K562 (cell line): ENCODE data around the gene NR3C1. TPM values are rescaled to one million over a fixed set of nuclear protein-coding genes. Genes with fewer than 3 reads are reported as not detected.

Experiments used
- ATAC-seq: fragments of 200-7000 bp; cut with Tn5 transposase; 3 replicates; pipeline ENCODE4 v1.9.1; 2020; ENCODE audit warnings: moderate library complexity
- BruUV-seq: library from RNA; stranded (reverse); fragments of 400-500 nt; replicated peaks from 2 replicates; lab custom pipeline; 2021; lab: Mats Ljungman, UMichigan
- CTCF ChIA-PET: fragments of 300-600 bp; formaldehyde crosslinking; extraction: SDS; loops from one replicate; lab custom pipeline; 2021; ENCODE audit warnings: low intra/inter-chr PET ratio; lab: Yijun Ruan, JAX
- POLR2A ChIA-PET: fragments of 300-600, 350-650 bp; sonication (Branson Sonifier 250); formaldehyde crosslinking; extraction: SDS; loops from one replicate; lab custom pipeline; 2021; ENCODE audit warnings: antibody characterized with exemption, inconsistent platforms; lab: Yijun Ruan, JAX
- DNase-seq, 4 experiments: peaks; one replicate each; pipeline versions ENCODE4 v3.0.0 to v3.0.0-alpha.2; 2011 to 2018; ENCODE audit warnings: low spot score in 3 of 4, mixed read lengths in 3 of 4; ENCODE audit errors: extremely low read depth in 1 of 4
- FAIRE-seq: peaks from 2 replicates; lab custom pipeline; 2011; peaks lifted over from hg19 to GRCh38; lab: Jason Lieb, UNC
- H2AFZ ChIP-seq: 2 replicates; pipeline ENCODE4 v1.6.0; 2011; ENCODE audit warnings: low read depth, low read length, control low read depth, inconsistent platforms
- H3K27ac ChIP-seq: fragments of 200-600 bp; 3 replicates; pipeline ENCODE4 v1.8.0; 2011; ENCODE audit warnings: low read depth, mild to moderate bottlenecking, control low read depth, inconsistent platforms, low read length, moderate library complexity, mixed read lengths; ENCODE audit errors: extremely low read depth
- H3K27me3 ChIP-seq, 2 experiments: fragments of 300-600 bp in 1 of 2; 2 replicates in 1 of 2; 3 replicates in 1 of 2; pipeline versions ENCODE4 v1.6.0 to v1.8.0; 2011; ENCODE audit warnings: inconsistent platforms in 2 of 2, low read length in 2 of 2, mild to moderate bottlenecking in 1 of 2, mixed read lengths in 1 of 2, moderate library complexity in 1 of 2; ENCODE audit not compliant: control insufficient read depth in 2 of 2, insufficient read depth in 2 of 2
- H3K36me3 ChIP-seq: fragments of 300-600 bp; 3 replicates; pipeline ENCODE4 v1.8.0; 2011; ENCODE audit warnings: mild to moderate bottlenecking, low read length, inconsistent platforms; ENCODE audit not compliant: control insufficient read depth, insufficient read depth
- H3K4me1 ChIP-seq, 2 experiments: fragments of 200-600 bp in 1 of 2; replicated peaks in 1 of 2; 2 replicates in 1 of 2; 3 replicates in 1 of 2; pipeline versions ENCODE4 v1.5.1 to v1.8.0; 2011; ENCODE audit warnings: inconsistent platforms in 2 of 2, low read length in 2 of 2, mild to moderate bottlenecking in 1 of 2, mixed read lengths in 1 of 2, moderate library complexity in 1 of 2; ENCODE audit not compliant: control insufficient read depth in 2 of 2, insufficient read depth in 2 of 2
- H3K4me2 ChIP-seq: 2 replicates; pipeline ENCODE4 v1.6.1; 2011; ENCODE audit warnings: low read length, control low read depth, inconsistent platforms, mixed read lengths; ENCODE audit not compliant: insufficient read depth
- H3K4me3 ChIP-seq: fragments of 200-600 bp; sonication (generic), shearing (Covaris generic); 2 replicates; pipeline ENCODE4 v1.5.1; 2016; ENCODE audit warnings: control low read depth, inconsistent platforms
- H3K79me2 ChIP-seq: fragments of 200-600 bp; 3 replicates; pipeline ENCODE4 v1.8.0; 2011; ENCODE audit warnings: low read length, inconsistent platforms; ENCODE audit not compliant: control insufficient read depth, insufficient read depth
- H3K9ac ChIP-seq, 2 experiments: 2 replicates each; pipeline versions ENCODE4 v1.6.0 to v1.6.1; 2011; ENCODE audit warnings: low read depth in 2 of 2, low read length in 2 of 2, control low read depth in 1 of 2, inconsistent platforms in 1 of 2, mild to moderate bottlenecking in 1 of 2, mixed read lengths in 1 of 2; ENCODE audit not compliant: insufficient read depth in 1 of 2
- H3K9me1 ChIP-seq: one replicate; pipeline ENCODE4 v1.6.0; 2011; ENCODE audit warnings: inconsistent platforms, mild to moderate bottlenecking, low read length, moderate library complexity; ENCODE audit not compliant: control insufficient read depth, insufficient read depth
- H3K9me3 ChIP-seq: replicated peaks from 2 replicates; pipeline ENCODE4 v1.5.1; 2011; ENCODE audit warnings: low read depth, low read length, inconsistent platforms; ENCODE audit not compliant: control insufficient read depth, insufficient read depth
- H4K20me1 ChIP-seq: replicated peaks from 2 replicates; pipeline ENCODE4 v1.6.1; 2011; ENCODE audit warnings: low read length, inconsistent platforms, mixed read lengths; ENCODE audit not compliant: control insufficient read depth, insufficient read depth
- BRD4 ChIP-seq: fragments of 200-600 bp; sonication (generic); IDR thresholded peaks from 2 replicates; pipeline ENCODE4 v1.6.1; 2017; ENCODE audit warnings: inconsistent platforms
- ESRRA ChIP-seq: fragments of 450-650 bp; IDR thresholded peaks from 2 replicates; pipeline ENCODE4 v1.6.1; 2014; ENCODE audit warnings: low read depth, mild to moderate bottlenecking, moderate library complexity, borderline replicate concordance
- GATAD2A ChIP-seq: fragments of 450-650 bp; IDR thresholded peaks from 2 replicates; pipeline ENCODE4 v1.6.1; 2017
- HES1 ChIP-seq: fragments of 450-650 bp; IDR thresholded peaks from 2 replicates; pipeline ENCODE4 v1.6.1; 2016; ENCODE audit warnings: low read depth, mild to moderate bottlenecking, moderate library complexity
- NFATC3 ChIP-seq: fragments of 450-650 bp; IDR thresholded peaks from 2 replicates; pipeline ENCODE4 v1.6.1; 2017; ENCODE audit warnings: mild to moderate bottlenecking
- NR2C2 ChIP-seq, 2 experiments: fragments of 200-800 bp in 1 of 2; sonication (Bioruptor generic) in 1 of 2; sonication (generic) in 1 of 2; formaldehyde crosslinking in 1 of 2; IDR thresholded peaks; 2 replicates each; pipeline versions ENCODE4 v1.6.1 to v1.8.0; 2016 to 2022; ENCODE audit warnings: mild to moderate bottlenecking in 1 of 2, missing compliant biosample characterization in 1 of 2, missing genetic modification characterization in 1 of 2, missing genetic modification reagents in 1 of 2
- SRF ChIP-seq, 2 experiments: fragments of 250-450, 450-650 bp in 1 of 2; sonication (Bioruptor Pico) in 1 of 2; sonication (generic) in 1 of 2; formaldehyde crosslinking; IDR thresholded peaks; 2 replicates each; pipeline versions ENCODE4 v1.5.0 to v1.5.1; 2020 to 2022; ENCODE audit warnings: mild to moderate bottlenecking in 1 of 2, missing genetic modification reagents in 1 of 2
- WGBS: fragments of 100-300 bp; shearing (Covaris generic); methylation state at CpG from one replicate; pipeline ENCODE4 v1.1.6; 2016; ENCODE audit warnings: low coverage, mixed read lengths; ENCODE audit not compliant: insufficient coverage; ENCODE audit errors: missing lambda C conversion rate; 5-methylcytosine and 5-hydroxymethylcytosine counted together
- in situ Hi-C: fragments of 300-500 bp; cut with MboI; formaldehyde crosslinking; loops from 4 replicates; pipeline ENCODE4 v1.15.0; 2018; ENCODE audit warnings: inconsistent platforms, mixed read lengths
- intact Hi-C: fragments of 100-400 bp; cut with micrococcal nuclease; formaldehyde crosslinking; loops from 2 replicates; pipeline ENCODE4 v1.14.2; 2022
- polyA plus RNA-seq, 8 experiments: library from polyadenylated mRNA; depleted of rRNA in 4 of 8; stranded (reverse) in 5 of 8; unstranded in 3 of 8; fragments of >200 nt; fragmentation: Nextera tagmentation in 2 of 8; fragmentation: Illumina TruSeq in 1 of 8; extraction: Ambion mirVana in 2 of 8; extraction: Trizol in 1 of 8; gene quantifications; 2 replicates each; pipeline versions ENCODE4 v1.2.1 to v1.2.3, GENCODE V29; 2011 to 2014; ENCODE audit warnings: inconsistent platforms in 1 of 8, missing spikeins in 1 of 8
- total RNA-seq, 7 experiments: library from RNA; depleted of rRNA in 6 of 7; stranded (reverse); fragments of >200 nt in 6 of 7; fragmentation: Illumina TruSeq in 2 of 7; extraction: Trizol in 2 of 7; gene quantifications; 2 replicates each; pipeline versions ENCODE4 v1.2.1 to v1.2.3, GENCODE V29; 2011 to 2021; ENCODE audit warnings: low replicate concordance in 1 of 7

The NR3C1 gene
- total and polyA plus RNA-seq, 9 of the 15 experiments (the other 6 are each of a cell fraction or from before 2014, with no cell fraction given) = 8.2 to 36.0 (median 15.0) TPM

DNA sequence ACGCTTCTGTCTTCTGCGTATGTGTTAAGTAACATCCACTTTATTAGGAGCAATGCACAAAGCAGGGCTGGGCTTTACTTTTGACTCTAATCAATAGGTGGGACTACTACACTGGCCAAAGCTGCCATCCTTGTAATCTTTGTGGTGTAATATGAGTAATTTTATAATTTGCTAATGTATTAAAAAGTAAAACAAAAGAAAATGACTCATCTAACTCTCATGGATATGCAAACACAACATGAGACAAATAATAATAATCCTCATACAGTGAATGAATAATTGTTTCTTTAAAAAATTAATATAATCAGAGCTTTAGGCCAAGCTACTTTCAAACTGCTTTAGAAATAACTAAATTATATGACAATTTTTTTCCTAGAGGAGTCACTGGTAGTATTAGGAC, 90.7 kb downstream of the NR3C1 start (continued):
- no peak for TF ChIP-seq SRF (CRISPR knock-in tag; IDR thresholded peaks at IDR 0.05)
- TF ChIP-seq HES1 = no peak
- no peak for TF ChIP-seq BRD4
- TF ChIP-seq NFATC3 = no peak
- no peak for TF ChIP-seq GATAD2A

DNA sequence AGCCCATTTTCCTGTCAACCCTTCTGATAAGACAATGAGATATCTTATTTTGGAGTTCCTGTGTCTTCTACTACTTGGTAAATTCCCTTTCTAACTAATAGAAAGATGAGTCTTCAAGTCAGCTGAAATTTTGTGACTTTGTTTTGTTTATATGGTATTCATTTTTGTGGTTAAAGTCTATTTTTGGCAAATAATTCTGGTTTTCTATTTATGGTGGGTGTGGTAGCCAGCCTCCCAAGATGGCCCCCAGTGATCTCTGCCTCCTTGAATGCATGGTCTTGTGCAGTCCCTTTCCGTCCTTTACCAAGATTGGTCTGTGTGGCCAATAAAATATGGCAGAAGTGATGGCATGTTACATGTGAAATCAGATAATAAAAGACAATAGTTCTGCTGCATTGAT, 91.5 kb downstream of the NR3C1 start:
- H3K79me2 ChIP-seq = peaks cover 7% of the 10 kb centered on the region
- TF ChIP-seq NR2C2 (CRISPR knock-in tag; IDR thresholded peaks at IDR 0.05) (no peak), NR2C2 (tag; IDR thresholded peaks at IDR 0.05) (no peak), ESRRA (no peak)
- TF ChIP-seq, all 486 proteins: peak for 0
- no peak for ATAC-seq

More for the DNA sequence above, 91.5 kb downstream of the NR3C1 start:
- ChIA-PET CTCF (no interaction called here), POLR2A (interaction anchor here (0.7 kb wide), 1 partner anchor 100 kb away, joined by 6 read pairs; no protein-coding TSS in a partner anchor)
- Histone ChIP-seq H3K4me2 (no peak overlapping the region), H3K36me3 (peaks cover 61% of the 10 kb centered on the region; the same call in 2 of the 3 replicates), H4K20me1 (no peaks in the 10 kb centered on the region), H3K27ac (no peak overlapping the region), H3K4me1 (no peaks in the 10 kb centered on the region; a peak in 2 of 5 replicates), H3K9ac (no peak overlapping the region), H2AFZ (no peak overlapping the region), H3K4me3 (no peak overlapping the region), H3K27me3 (no peaks in the 10 kb centered on the region), H3K9me1 (no peaks in the 10 kb centered on the region), H3K9me3 (no peaks in the 10 kb centered on the region)
- no TSS peak for BruUV-seq
- DNase-seq = no peak
- in situ Hi-C loops (no loop called here), intact Hi-C loops (no loop called here)
- 100% methylated on average over 1 of the region's 1 CpG for WGBS
- FAIRE-seq = no peak
